ENCODE measurements around the gene TUBB6.

TUBB6 gene

DNA sequence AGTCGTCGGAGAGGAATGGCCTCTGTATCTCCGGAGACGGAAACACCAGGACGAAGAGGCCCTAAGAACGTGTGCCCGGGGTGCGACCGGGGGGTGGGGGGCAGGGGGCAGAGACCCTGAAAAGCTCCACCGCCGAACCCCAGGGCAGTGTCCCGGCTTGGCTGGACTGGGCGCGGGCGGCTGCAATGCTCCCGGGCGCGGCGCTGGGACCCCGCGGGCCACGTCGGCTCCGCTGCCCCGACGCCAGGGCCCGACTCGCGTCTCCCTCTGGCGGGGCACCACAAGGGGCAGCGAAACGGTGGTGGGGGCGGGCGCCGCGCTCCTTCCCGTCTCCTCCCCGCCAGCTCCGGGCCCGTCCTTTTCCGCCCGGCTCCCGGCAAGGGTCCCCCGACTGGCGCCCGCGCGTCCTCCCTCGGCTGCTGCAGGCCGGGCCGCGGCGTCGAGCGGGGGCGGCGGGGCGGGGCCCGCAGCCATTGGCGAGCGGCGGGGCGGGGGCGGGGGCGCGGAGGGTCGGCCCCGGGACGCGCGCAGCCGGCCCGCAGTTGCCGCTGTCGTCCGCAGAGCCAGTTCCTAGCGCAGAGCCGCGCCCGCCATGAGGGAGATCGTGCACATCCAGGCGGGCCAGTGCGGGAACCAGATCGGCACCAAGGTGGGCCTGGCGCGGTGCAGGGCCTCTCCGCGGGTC, at the start of gene TUBB6:
TUBB6 (plus strand) TSS at position 541 of the 685 bp plus-strand sequence; CDS start at position 593, 52 bp downstream.
- peak; percentile 53 to 58 for DNase-seq (ENCODE audit: low read depth in 1 of 2, low spot score in 1 of 2)
- in situ Hi-C loops (cut with HindIII; ENCODE audit: low pct_unique_long_range_greater_than_20kb, low sequenced_read_pairs) = no loop called here
- TF ChIP-seq JUND (IDR thresholded peaks at IDR 0.05; ENCODE audit: low read depth) = no peak

DNA sequence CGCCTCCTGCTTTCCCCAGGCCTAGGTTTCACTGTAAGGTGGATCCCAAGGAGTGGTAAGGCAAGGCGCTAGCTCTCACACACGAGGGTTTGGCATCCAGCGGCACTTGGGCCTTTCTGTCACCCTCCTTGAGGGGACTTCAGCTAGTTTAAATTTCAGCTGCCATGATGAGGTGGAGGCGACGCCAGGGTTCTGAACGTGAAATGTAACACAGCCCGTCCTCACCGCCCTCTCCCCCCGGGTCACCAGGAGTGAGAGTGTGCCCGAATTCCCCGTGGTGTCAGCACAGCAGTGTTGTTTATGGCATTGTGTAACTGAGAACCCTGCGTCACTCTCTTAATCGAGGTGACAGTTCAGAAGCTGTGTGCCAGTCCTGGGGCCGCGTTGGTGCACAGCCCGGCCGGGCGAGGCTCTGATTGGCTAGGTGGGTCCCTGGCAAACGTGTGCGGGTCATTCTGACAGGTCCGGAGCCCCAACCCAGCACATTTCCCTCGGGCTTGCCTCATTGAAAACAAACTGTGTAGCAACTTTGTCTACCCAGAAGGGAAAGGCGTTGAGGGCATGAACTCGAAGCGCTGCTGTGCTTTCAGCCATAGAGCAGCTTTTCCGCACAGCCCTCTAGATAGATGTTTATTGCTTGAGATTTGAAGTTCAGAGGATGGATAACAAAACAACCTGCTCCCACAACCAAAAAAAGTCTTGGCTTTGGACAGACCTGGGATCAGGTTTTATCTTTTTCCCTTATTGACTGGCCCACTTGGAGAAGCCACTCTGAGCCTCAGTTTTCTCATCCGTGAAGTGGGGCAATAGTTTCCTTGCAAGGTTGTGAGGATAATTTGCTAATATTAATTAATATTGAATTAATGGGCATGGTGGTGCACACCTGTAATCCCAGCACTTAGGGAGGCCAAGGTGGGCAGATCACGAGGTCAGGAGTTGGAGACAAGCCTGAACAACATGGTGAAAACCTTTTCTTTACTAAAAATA, 49.0 kb upstream of the TUBB6 start:
- no peak for TF ChIP-seq JUND (IDR thresholded peaks at IDR 0.05; ENCODE audit: low read depth)
- in situ Hi-C loops (cut with HindIII; ENCODE audit: low pct_unique_long_range_greater_than_20kb, low sequenced_read_pairs) = no loop called here
- DNase-seq (ENCODE audit: low read depth in 1 of 2, low spot score in 1 of 2) = no peak

DNA sequence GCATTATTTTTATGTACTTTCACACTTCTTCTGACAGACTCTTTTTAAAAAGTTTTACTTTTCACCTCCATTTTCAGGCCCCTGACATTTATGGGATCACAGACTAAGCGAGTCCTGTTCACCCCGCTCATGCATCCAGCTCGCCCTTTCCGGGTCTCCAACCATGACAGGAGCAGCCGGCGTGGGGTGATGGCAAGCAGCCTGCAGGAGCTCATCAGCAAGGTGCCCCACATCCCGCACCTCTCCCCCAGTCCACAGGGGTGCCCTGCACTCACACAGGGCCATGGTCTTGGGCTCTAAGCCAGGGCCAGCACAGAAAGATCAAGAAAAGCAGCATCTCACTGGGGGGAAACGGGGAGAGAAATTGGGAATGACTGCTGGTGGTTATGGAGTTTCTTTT, 45.3 kb upstream of the TUBB6 start:
- in situ Hi-C loops (cut with HindIII; ENCODE audit: low pct_unique_long_range_greater_than_20kb, low sequenced_read_pairs) = no loop called here
- no peak for TF ChIP-seq JUND (IDR thresholded peaks at IDR 0.05; ENCODE audit: low read depth)
- DNase-seq (ENCODE audit: low read depth in 1 of 2, low spot score in 1 of 2) = no peak

DNA sequence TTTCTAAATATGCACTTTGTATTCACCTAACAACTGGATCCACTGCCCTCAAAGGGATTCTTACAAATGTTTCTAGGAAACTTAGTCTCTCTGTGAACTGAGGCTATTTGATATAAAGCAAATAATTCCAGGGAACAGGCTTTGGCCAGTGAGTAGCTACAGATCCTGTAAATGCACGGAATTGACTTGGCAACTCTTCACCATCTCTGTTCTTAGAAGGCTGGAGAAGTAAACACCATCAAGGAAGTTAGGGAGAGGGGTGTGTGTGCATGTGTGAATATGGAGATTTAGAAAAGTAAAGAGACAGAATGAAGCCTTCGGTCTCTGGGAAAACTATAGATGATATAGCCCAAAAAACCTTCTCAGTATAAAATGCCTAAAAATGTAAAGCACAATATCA, 43.2 kb upstream of the TUBB6 start:
- no peak for TF ChIP-seq JUND (IDR thresholded peaks at IDR 0.05; ENCODE audit: low read depth)
- in situ Hi-C loops (cut with HindIII; ENCODE audit: low pct_unique_long_range_greater_than_20kb, low sequenced_read_pairs) = no loop called here
- no peak for DNase-seq (ENCODE audit: low read depth in 1 of 2, low spot score in 1 of 2)

DNA sequence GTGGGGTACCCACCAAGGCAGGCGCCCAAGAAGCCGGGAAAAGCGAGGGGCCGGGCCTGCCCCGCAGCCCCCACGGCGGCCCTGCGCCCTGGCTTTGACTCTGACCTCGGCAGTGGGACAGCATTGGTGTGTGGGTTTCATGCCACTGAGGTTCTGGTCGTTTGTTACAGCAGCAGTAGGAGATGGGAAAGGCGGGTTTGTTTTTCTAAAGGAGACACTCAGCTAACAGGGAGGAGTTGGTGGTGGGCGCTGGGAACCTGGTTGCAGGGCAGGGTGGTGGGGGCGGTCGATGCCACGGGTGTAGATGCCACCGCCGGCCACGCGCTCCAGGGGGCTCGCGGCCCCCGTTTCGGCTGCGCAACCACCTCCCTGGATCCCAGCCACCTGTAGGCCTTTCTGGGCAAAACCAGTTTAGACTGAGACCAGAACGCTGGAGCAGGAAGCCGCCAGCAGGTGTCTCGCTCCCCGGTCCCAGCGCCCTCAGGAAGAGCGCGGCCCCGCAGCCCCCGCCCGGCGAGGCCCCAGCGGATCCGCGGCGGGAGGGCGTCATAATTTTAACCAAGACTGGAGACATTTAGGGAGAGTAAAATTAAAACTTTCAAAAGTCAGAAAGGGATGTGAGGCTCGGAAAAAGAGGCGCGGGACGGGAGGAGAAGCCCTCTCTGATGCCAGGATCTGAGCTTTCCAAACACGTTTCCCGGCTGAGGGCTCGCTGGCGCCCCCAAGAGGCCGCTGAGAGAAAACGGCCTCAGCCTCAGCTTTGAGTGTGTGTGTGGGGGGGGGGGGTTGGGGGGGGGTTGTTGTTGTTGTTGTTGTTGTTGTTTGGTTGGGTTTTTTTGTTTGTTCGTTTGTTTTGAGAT, 36.4 kb upstream of the TUBB6 start:
- no peak for TF ChIP-seq JUND (IDR thresholded peaks at IDR 0.05; ENCODE audit: low read depth)
- peak; percentile 74 to 86 for DNase-seq (ENCODE audit: low read depth in 1 of 2, low spot score in 1 of 2)
- in situ Hi-C loops (cut with HindIII; ENCODE audit: low pct_unique_long_range_greater_than_20kb, low sequenced_read_pairs) = no loop called here

DNA sequence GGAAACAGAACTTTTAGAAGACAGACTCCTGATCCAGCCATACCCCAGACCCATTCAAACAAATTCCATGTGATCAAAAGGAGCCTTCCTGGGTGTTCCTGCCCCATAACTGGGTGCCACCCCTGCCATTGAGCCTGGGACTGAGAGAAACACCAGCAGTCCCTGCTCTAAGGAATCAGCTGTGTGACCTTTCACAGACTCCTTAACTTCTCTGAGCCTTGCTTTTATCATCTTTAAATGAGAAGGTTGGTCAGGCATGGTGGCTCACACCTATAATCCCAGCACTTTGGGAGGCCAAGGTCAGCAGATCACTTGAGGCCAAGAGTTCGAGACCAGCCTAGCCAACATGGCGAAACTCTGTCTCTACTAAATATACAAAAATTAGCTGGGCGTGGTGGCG, 33.2 kb upstream of the TUBB6 start:
- no peak for DNase-seq (ENCODE audit: low read depth in 1 of 2, low spot score in 1 of 2)
- no peak for TF ChIP-seq JUND (IDR thresholded peaks at IDR 0.05; ENCODE audit: low read depth)
- in situ Hi-C loops (cut with HindIII; ENCODE audit: low pct_unique_long_range_greater_than_20kb, low sequenced_read_pairs) = no loop called here

DNA sequence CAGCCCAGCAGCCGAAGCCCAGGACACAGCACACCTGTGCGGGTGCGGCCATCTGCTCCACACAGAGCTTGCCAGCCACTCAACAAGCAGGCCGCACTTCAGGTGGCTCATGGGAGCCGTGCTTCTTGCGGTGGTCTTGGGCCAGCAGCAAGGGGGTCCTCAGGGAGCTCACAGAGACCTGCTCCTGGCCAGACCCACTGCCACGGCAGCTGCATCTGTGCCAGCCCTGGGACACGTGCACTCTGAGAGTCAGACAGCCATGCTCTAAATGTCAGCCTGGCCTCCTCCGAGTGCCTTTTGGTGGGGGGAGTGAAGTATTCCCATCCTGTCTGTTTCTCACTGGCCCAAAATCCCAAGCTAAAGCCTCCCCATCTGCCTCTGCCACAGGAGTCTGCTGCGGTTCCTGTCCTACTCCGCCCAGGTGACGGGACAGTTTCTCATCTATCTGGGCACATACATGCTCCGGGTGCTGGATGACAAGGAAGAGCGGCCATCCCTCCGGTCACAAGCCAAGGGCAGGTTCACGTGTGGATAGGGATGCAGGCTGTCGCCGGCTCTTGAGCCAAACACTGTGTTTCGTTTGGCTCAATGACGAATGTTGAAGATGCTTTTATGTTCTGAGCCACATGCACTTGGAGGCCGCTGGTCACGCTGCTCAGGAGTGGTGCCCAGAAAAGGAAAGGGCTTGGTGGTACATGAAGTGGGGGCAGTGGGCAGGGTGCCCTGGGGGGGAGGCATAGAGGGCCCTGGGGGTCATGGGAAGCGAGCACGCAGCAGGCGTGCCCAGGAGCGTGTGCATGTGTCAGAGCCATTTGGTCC, 31.1 kb upstream of the TUBB6 start:
- TF ChIP-seq JUND (IDR thresholded peaks at IDR 0.05; ENCODE audit: low read depth) = no peak
- DNase-seq (ENCODE audit: low read depth in 1 of 2, low spot score in 1 of 2) = no peak
- in situ Hi-C loops (cut with HindIII; ENCODE audit: low pct_unique_long_range_greater_than_20kb, low sequenced_read_pairs) = no loop called here

DNA sequence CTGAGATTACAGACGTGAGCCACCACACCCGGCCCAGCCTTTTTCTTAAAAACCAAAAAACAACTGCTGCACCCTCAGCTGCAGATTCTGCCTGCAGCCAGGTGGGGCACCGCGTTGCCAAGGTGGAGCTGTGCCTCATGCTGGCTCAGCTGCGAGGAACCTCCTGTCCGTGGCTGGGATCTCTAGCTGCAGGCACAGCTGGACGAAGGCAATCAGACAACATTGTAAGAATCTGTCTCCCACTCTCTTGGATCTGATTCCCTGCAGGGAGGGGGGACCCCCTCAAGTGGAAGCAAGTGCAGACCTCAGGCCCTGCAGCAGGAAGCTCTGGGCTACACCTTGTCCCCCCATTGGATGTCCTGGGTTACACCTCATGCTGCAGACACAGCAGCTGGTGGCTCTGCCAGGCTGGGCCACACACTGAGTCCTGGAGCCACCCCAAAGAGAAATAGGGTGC, 29.8 kb upstream of the TUBB6 start:
- DNase-seq (ENCODE audit: low read depth in 1 of 2, low spot score in 1 of 2) = no peak
- in situ Hi-C loops (cut with HindIII; ENCODE audit: low pct_unique_long_range_greater_than_20kb, low sequenced_read_pairs) = no loop called here
- no peak for TF ChIP-seq JUND (IDR thresholded peaks at IDR 0.05; ENCODE audit: low read depth)

DNA sequence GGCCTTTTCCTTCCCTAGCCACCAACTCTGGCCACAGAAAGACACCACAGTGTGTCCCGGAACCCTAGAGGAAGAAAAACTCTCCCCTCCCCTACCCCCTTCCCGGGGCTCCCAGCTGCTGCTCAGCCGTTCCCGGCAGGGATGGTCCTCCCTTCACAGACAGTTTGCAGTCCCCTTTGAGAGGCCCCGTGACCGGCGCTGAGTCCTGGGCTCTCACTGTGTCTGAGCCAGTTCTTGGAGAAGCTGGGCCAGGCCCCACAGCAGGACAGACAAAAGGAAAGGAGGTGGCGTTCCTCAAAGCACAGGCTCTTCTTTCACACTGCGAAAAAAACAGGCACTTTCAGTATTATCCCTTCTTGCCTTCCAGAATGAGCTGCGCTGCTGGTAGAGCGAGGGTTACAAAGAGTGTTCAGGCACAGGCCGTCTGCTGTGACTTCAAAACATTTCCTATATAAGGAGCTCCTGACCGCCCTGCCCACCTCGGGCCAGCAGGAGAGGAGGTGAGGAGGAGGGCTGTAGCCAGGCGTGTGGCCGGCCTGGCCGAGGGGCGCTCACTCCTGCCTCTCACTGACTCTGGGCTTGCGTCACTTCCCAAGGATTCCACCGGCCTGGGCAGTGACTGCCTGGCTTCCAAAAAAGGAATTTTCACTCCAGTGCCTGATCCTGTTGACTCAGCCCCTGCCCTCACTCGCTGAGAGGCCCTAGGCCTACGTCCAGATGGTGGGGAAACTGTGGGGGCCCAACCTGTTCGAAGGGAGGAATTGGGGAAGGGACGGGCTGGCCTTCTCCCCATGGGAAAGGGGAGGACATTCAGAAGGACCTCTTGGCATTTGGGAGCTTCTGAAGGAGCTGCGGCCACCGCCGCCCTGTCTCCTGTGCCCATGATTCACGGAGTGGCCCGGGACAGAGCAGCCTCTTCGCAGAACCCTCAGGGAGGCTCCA, 29.0 kb upstream of the TUBB6 start:
- in situ Hi-C loops (cut with HindIII; ENCODE audit: low pct_unique_long_range_greater_than_20kb, low sequenced_read_pairs) = no loop called here
- no peak for DNase-seq (ENCODE audit: low read depth in 1 of 2, low spot score in 1 of 2)
- no peak for TF ChIP-seq JUND (IDR thresholded peaks at IDR 0.05; ENCODE audit: low read depth)

DNA sequence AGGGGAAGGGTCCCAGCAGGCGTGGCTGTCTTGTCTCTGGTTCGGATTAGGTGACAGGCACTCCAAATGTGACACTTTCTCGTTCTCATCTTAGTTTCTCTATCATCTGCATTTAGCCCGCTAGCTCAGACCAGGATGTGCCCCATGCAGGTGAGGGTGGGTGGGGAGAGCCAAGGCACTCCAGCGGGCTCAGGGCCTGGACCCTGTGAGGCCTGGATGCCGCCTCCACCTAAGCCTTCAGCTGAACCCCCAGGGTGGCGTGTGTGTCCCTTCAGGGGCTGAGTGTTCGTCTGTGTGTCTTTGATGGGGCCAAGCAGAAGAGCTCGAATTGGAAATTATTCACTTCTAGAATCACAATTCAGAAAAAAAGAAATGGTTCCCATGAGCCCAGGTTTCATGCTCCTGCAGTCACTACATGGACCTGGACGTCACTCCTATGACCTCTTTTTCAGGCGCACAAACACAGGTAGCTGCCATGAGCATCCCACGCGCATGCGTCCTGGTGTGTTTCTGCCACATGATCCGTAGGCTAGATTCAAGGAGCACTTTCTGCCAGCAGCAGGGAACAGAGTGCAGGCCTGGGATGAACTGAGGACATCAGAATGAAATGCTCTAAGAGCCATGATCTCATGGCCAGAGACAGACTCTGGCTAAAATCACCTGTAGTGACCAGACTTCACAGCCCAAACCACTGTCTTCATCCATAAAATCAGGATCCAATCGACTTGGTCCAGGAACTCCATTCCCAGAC, 28.1 kb upstream of the TUBB6 start:
- TF ChIP-seq JUND (IDR thresholded peaks at IDR 0.05; ENCODE audit: low read depth) = no peak
- in situ Hi-C loops (cut with HindIII; ENCODE audit: low pct_unique_long_range_greater_than_20kb, low sequenced_read_pairs) = no loop called here
- DNase-seq (ENCODE audit: low read depth in 1 of 2, low spot score in 1 of 2) = no peak
